ENCODE measurements around the gene RAC3. TPM values are rescaled to one million over a fixed set of nuclear protein-coding genes. Genes with fewer than 3 reads are reported as not detected.

Gene RAC3
- total and polyA plus RNA-seq, 2 of the 8 experiments (the other 6 are each of a cell fraction or from before 2014, with no cell fraction given): 177 to 299 TPM

DNA sequence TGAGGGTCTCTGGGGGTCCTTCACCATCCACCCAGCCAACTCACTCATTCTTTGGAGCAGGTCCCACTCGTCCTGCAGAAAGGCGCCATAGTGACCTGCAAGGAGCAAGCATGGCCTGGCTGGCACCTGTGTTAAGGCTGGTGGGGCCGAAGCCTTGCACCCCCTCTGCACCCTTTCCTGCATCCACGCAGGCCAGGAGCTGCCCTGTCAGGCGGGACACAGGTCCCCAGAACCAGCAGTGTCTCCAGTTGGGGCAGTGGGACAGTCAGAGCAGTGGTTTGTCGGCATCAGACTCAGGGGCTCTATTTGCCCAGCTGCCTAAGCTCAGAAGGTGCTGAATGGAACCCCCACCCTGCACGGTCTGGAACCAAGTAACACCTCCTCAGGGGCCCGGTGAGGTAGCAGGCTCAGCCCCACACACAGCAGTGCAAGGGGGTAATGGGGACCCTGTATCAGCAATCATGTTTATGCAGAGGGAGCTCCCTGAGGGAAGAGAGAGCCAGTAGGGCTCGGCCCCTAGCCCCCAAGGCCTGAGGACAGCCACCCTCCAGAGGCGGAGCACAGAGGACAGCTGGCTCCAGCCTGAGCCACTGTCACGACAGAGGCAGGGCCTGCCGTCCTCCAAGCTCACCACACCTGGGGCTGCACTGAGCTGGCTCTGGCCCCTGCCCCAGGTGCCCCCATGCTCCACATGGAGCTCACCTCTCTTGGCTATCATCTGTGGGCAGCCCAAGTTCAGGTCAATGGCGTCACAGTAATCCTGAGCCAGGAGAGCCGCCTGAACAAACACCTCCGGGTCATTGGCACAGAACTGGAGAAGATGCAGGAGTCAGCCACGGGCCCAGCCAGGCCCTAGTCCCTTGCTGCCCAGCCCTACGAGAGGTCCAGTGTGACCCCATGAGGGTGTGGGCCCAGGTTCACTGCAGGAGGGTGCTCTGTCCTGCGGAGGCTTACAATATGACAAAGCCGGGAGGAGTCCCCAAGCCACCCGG, 32.2 kb downstream of the RAC3 start:
- Histone ChIP-seq H3K4ac (replicated peaks; ENCODE audit: insufficient read length, low read depth, low read length) (no peak overlapping the region), H3K27me3 (replicated peaks in 1 of 4; ENCODE audit: control insufficient read depth in 3 of 4, extremely low read depth in 1 of 4, insufficient read depth in 3 of 4, low read length in 3 of 4) (no peaks in the 10 kb centered on the region), H3K9ac (replicated peaks in 1 of 4; ENCODE audit: extremely low read depth in 1 of 4, low read depth in 3 of 4, low read length in 3 of 4) (no peak overlapping the region; a peak in 2 of 7 replicates), H4K5ac (ENCODE audit: insufficient read length, low read depth, low read length) (no peak overlapping the region), H4K8ac (ENCODE audit: extremely low read depth, insufficient read depth, low read length) (no peak overlapping the region), H2BK12ac (ENCODE audit: low read depth, low read length) (no peak overlapping the region), H3K79me2 (ENCODE audit: control insufficient read depth in 1 of 2, insufficient read depth in 2 of 2, low read length in 2 of 2) (no peaks in the 10 kb centered on the region), H2AK5ac (ENCODE audit: low read depth, low read length) (no peak overlapping the region), H2BK5ac (ENCODE audit: low read depth, low read length) (no peak overlapping the region), H3K9me3 (ENCODE audit: insufficient read depth in 2 of 2, low read depth in 1 of 2, low read length in 1 of 2) (no peaks in the 10 kb centered on the region), H3K4me3 (ENCODE audit: extremely low read depth in 1 of 4, insufficient read depth in 2 of 4, low read depth in 3 of 4, low read length in 4 of 4) (no peak overlapping the region), H3K4me2 (ENCODE audit: insufficient read depth in 1 of 2, low read depth in 2 of 2, low read length in 2 of 2) (no peak overlapping the region; a peak in 1 of 4 replicates), H2BK15ac (ENCODE audit: low read length) (no peak overlapping the region), H3K4me1 (replicated peaks in 1 of 4; ENCODE audit: control insufficient read depth in 3 of 4, insufficient read depth in 4 of 4, low read length in 3 of 4) (peaks cover 0 to 10% (median 5%) of the 10 kb centered on the region in 4 experiments; a peak in 5 of 7 replicates), H3K79me1 (ENCODE audit: low read depth, low read length) (peaks cover 5% of the 10 kb centered on the region; the same call in 1 of the 2 replicates), H2BK120ac (replicated peaks; ENCODE audit: low read depth, low read length) (no peak overlapping the region), H4K91ac (replicated peaks; ENCODE audit: insufficient read length, low read length) (no peak overlapping the region), H3K23ac (ENCODE audit: insufficient read length) (no peak overlapping the region), H4K20me1 (replicated peaks in 1 of 2; ENCODE audit: control insufficient read depth in 1 of 2, insufficient read depth in 2 of 2, low read length in 2 of 2) (peaks cover 0 to 6% of the 10 kb centered on the region in 2 experiments), H3K23me2 (ENCODE audit: low read depth, low read length) (peaks cover 8% of the 10 kb centered on the region; the same call in 1 of the 2 replicates), H2BK20ac (ENCODE audit: low read length) (no peak overlapping the region), H3K14ac (ENCODE audit: insufficient read length) (no peak overlapping the region), H3K18ac (ENCODE audit: extremely low read depth, low read length) (no peak overlapping the region), H2AFZ (ENCODE audit: low read length) (no peak overlapping the region), H3K56ac (replicated peaks; ENCODE audit: insufficient read length, low read depth, low read length) (no peak overlapping the region), H3K36me3 (ENCODE audit: control insufficient read depth in 2 of 4, insufficient read depth in 4 of 4, low read length in 3 of 4) (peaks cover 8 to 17% (median 15%) of the 10 kb centered on the region in 4 experiments; a peak in 5 of 8 replicates), H3K27ac (ENCODE audit: low read depth, low read length) (no peak overlapping the region)
- POLR2A ChIA-PET (ENCODE audit: partially characterized antibody): interaction anchor here (0.9 to 16.2 kb wide), 10 partner anchors 9 to 37 kb away, joined by 3 to 161 read pairs (median 7); partner anchors contain the start of genes DCXR, GPS1, RAC3 and RFNG
- no peak for FAIRE-seq
- no peak for DNase-seq (ENCODE audit: low read depth in 1 of 2, low spot score in 2 of 2)
- 93% methylated on average over 20 of the region's 20 CpGs; no CpG with 5 or more reads in 1 of the 2 experiments for WGBS, 2 experiments (ENCODE audit: extremely low coverage in 1 of 2, insufficient coverage in 1 of 2, insufficient read length in 1 of 2, insufficient replicate concordance in 2 of 2, low coverage in 1 of 2, low lambda C conversion rate in 2 of 2, missing lambda C conversion rate in 1 of 2)
- CTCF ChIA-PET (ENCODE audit: partially characterized antibody): interaction anchor here (0.8 to 4.3 kb wide), 12 partner anchors 8 to 136 kb away, joined by 3 to 21 read pairs (median 3); partner anchors contain the start of genes DCXR and RAC3
- TF ChIP-seq BCL11A (IDR thresholded peaks at IDR 0.05; ENCODE audit: low read depth in 2 of 2, low read length in 2 of 2) (no peak), PHF8 (conservative IDR thresholded peaks at IDR 0.05; ENCODE audit: low read depth, low read length) (no peak), GABPA (IDR thresholded peaks at IDR 0.05; ENCODE audit: borderline replicate concordance, insufficient read depth, low read length) (no peak), SP1 (IDR thresholded peaks at IDR 0.05; ENCODE audit: low read depth, low read length) (no peak), CHD1 (IDR thresholded peaks at IDR 0.05; ENCODE audit: low read depth, low read length) (no peak), BRCA1 (IDR thresholded peaks at IDR 0.05; ENCODE audit: low read depth, low read length) (no peak), FOSL1 (IDR thresholded peaks at IDR 0.05; ENCODE audit: insufficient read depth, low read depth, low read length) (no peak), BACH1 (IDR thresholded peaks at IDR 0.05; ENCODE audit: low read length) (no peak), CTBP2 (IDR thresholded peaks at IDR 0.05; ENCODE audit: borderline replicate concordance, insufficient read depth, insufficient read length, low read length) (no peak), RAD21 (IDR thresholded peaks at IDR 0.05 in 1 of 2, conservative IDR thresholded peaks at IDR 0.05 in 1 of 2; ENCODE audit: low read depth in 2 of 2, low read length in 2 of 2) (no peak), POLR2AphosphoS5 (IDR thresholded peaks at IDR 0.05; ENCODE audit: low read depth, low read length) (no peak)

Data from H1 (cell line).